CD4-positive, alpha-beta T cell treated with Interleukin-21 for 1 hour (primary cell): ENCODE results near the gene FAM50B.

Experiments
- DNase-seq: peaks from one replicate; pipeline ENCODE4 v3.0.0-alpha.2; 2020

Gene FAM50B

GRCh38 chr6:3822747-3823445 lies 26.3 kb upstream of the FAM50B start:
- DNase-seq, result no peak

GRCh38 chr6:3823671-3824070 lies 25.5 kb upstream of the FAM50B start:
- DNase-seq, result no peak

GRCh38 chr6:3825331-3825831 lies 23.8 kb upstream of the FAM50B start:
- DNase-seq, result no peak

- no peak for DNase-seq
Measured at GRCh38 chr6:3825851-3826581, 23.2 kb upstream of the FAM50B start.

GRCh38 chr6:3829285-3829684 lies 19.9 kb upstream of the FAM50B start:
- DNase-seq, result no peak

- no peak for DNase-seq
Measured at GRCh38 chr6:3830806-3831205, 18.4 kb upstream of the FAM50B start.

GRCh38 chr6:3831761-3832530 lies 17.2 kb upstream of the FAM50B start:
- no peak for DNase-seq

- no peak for DNase-seq
Measured at GRCh38 chr6:3835055-3835731, 14.0 kb upstream of the FAM50B start.

GRCh38 chr6:3835785-3836184 lies 13.4 kb upstream of the FAM50B start:
- DNase-seq, result no peak

- DNase-seq, result no peak
Measured at GRCh38 chr6:3836566-3836965, 12.6 kb upstream of the FAM50B start.

GRCh38 chr6:3837781-3838180 lies 11.4 kb upstream of the FAM50B start:
- DNase-seq, result no peak

GRCh38 chr6:3838992-3839867 lies 9.9 kb upstream of the FAM50B start:
- DNase-seq, result no peak

GRCh38 chr6:3841066-3841454 lies 8.1 kb upstream of the FAM50B start:
- no peak for DNase-seq

- no peak for DNase-seq
Measured at GRCh38 chr6:3841711-3842565, 7.2 kb upstream of the FAM50B start.

- no peak for DNase-seq
Measured at GRCh38 chr6:3843379-3844096, 5.6 kb upstream of the FAM50B start.

GRCh38 chr6:3844097-3844463 lies 5.1 kb upstream of the FAM50B start:
- no peak for DNase-seq

GRCh38 chr6:3847521-3847920 lies 1.7 kb upstream of the FAM50B start:
- no peak for DNase-seq

- DNase-seq, result no peak
Measured at GRCh38 chr6:3848380-3848779, 793 bp upstream of the FAM50B start.

- DNase-seq, result no peak
Measured at GRCh38 chr6:3849681-3850450, 693 bp downstream of the FAM50B start.
